ENCODE results near the gene ABHD17B.

Gene ABHD17B

DNA sequence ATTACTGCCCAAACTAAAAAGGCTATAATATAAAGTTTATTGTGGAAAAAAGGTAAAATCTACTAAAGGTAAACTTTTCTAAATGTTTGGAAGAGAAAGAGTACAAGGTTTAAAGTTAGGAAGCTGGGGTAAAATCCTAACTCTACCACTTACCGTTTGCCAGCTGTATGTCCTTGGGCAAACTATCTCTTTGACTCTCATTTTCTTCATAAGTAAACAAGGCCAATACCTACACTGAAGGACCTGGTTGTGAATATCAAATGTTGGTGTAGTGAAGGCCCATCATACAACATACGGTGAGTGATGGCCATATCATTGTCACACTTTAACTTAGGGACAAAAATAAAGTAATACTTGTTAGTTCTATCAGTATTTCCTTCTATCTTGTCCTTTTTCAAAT lies 34.9 kb downstream of the ABHD17B start:
- DNase-seq, result no peak

DNA sequence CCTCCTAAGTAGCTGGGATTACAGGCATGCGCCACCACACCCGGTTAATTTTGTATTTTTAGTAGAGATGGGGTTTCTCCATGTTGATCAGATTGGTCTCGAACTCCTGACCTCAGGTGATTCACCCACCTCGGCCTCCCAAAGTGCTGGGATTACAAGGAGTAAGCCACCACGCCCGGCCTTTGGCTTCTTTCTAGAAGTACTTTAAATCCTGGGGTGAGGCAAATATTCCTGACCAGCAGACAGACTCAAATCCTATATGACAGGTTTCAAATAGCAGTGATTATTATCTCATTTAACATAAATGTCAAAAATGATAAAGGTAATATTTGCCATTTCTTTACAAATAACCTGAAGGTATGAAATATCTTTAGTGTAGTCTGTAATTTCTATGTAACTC lies 35.6 kb downstream of the ABHD17B start:
- DNase-seq, result no peak

DNA sequence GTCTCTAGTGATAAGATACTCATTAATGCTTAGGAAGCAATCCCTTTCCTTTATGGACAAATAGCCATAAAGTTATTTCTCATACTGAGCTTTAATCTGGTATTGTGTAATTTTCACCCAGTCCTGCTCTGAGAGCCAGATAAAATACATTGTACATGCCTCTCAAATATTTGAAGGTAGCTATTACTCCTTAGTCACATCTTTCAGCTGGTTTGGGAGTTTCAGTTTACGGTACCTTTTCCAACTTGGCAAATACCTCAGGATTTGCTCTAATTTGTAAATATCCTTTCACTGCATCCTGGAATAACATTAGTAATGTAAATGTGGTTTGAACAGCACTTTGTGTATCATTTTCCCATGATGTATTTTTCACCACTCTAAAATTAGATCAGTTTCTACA lies 47.4 kb downstream of the ABHD17B start:
- no peak for DNase-seq

DNA sequence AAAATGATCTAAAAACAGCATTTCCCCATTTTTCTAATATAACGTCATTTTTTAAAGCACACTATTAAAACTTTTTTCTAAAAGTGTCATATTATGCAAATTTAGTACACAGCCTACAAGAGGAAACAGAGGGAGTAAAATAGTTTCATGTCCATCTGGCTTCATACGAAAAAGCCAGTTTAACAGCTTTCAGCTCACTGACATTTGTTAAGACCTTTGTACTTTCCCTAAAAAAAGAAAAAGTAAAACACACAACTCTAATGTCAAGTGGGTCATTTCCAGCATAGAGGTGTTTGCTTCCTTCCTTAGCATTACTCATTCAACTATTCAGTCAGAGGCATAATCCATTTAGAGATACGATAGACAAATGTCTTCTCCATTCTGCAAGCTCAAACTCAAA lies 49.4 kb downstream of the ABHD17B start:
- no peak for DNase-seq

DNA sequence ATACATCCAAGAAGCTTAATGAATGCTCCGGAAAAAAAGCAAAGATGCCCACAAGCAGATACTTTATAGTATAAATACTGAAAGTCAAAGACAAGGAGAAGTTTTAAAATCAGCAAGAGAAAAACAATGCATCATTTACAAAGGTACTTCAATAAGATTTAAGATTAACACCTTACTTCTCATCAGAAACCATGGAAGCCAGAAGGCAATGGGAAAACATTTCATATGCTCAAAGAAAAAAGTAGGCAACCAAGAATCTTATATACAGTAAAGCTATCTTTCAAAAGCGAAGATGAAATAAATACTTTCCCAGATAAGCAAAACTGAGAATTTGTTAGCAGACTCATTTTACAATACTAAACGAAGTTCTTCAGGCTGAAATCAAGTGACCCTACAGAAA lies 51.1 kb downstream of the ABHD17B start:
- DNase-seq, result no peak

DNA sequence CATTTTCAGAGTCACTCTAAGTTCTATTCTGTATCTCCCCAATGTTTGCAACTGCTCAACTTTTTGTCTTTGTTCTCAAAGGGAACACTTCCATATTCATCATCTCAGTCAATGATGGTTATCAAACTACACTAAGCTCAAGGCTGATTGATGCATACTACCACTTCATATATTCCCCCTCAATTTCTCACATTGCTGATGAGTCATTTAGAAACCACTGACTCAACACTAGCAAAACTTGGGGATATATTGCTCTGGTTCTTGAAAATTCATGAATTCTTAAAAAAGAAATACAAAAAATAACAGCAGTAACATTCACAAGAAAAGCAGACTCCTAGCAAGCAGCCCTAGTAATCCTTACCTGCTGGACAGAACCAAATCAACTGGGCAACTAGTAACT lies 52.2 kb downstream of the ABHD17B start:
- no peak for DNase-seq

DNA sequence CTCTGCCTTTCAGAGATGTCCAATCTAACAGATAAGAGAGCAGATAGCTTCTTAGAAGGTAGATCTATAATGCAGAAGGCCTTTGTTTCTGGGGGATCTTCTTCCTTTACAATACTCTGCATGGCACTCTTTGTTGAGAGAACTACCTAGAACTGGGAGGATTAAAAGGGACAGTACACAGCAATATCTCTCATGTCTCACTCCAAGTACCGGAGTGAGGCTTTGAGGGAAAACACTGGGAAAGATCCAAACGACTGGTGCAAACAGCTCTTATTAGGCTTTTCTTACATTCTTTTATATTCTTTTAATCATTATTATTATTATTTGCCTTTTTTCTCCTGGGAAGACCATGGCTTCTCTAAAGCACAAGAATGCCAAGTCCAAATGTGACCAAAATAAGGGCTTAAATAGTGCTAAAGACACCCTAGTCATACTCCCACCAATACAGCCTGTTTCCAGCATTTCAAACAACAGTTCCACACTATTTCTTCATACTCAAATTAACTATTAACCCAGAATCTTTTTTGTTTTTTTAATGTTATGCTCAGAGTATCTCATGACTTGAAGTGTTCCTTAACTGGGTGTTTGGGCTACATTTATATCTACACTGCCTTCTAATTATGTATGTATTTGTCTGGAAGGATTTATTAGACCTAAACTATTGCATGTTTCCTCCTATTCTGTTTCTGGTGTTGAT lies 52.7 kb downstream of the ABHD17B start:
- DNase-seq, result no peak

DNA sequence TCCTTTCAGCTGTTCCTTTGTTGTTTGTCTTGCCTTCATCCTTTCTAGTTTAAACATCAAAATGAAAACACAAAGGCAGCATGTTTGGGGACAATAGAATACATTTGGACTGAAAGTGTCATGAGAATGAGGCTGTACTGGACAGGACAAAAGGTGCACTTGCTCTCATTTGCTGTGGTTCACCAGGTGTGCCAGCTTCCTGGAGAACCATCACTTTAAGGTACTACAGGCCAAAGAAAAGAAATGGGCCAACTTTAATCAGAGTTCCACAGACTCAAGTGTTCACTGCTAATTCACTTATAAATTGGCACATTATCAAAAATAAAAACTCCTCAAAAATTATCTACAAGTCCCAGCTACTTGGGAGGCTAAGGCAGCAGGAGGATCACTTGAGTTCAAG lies 53.8 kb downstream of the ABHD17B start:
- no peak for DNase-seq

DNA sequence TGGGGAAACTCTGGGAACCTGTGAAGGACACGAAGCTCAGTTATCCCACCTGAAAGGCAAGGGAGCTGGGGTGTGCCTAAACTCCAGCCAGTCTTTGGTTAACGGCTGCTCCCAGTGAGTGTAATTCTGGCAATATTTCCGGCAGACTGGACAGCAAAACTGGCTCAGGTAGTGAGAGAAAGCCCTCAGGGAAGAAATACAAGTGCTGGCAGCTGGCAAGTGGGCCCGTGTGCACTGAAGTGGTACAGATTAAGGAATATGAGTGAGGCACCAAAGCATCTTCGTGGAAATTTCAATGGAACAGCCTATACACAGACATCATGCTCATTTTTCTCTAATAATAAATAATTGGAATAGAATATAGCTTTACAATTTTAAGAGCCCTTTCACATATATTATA lies 56.2 kb downstream of the ABHD17B start:
- no peak for DNase-seq

DNA sequence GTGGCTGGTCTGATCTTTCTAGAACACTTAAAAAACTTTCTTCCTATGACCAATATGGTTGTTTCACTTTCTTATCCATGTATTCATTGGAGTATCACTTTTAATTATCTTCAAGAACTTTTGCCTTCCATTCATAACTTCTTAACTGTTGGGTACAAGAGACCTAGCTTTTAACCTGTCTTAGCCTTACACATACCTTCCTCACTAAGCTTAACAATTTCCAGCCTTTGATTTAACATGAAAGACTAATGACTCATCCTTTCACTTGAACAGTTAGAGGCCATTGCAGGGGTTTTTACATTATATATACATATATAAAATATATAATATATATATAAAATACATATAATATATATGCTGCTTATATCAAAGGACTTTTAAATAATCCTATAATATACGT lies 57.9 kb downstream of the ABHD17B start:
- DNase-seq, result no peak

DNA sequence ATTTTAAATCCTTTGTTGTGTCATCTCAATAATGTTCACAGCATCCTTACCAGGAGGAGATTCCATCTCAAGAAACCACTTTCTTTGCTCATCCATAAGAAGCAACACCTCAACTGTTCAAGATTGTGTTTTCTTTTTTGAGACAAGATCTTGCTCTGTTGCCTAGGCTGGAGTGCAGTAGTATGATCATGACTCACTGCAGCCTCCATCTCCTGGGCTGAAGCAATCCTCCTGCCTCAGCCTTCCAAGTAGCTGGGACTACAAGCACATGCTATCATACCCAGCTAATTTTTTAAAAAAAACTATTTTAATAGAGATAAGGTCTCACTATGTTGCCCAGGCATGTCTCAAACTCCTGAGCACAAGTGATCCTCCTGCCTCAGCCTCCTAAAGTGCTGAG lies 60.0 kb downstream of the ABHD17B start:
- DNase-seq, result no peak

DNA sequence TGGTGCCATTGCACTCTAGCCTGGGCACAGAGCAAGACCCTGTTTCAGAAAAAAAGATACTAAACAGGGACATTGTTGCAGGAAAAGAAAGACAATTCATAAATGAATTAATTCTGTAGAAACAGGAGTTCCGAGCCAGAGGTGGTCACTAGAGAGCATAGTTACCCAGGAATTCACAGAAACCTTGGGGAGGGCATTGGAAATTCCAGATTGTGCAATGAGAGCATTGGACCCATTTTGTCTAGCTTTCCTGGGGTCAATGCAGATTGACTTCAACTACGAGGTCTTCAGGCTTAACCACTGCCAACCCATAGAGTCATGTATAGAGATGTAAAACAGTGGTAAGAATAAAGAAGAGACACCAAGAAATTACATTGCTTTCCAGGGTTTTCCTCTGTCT lies 63.1 kb downstream of the ABHD17B start:
- no peak for DNase-seq

DNA sequence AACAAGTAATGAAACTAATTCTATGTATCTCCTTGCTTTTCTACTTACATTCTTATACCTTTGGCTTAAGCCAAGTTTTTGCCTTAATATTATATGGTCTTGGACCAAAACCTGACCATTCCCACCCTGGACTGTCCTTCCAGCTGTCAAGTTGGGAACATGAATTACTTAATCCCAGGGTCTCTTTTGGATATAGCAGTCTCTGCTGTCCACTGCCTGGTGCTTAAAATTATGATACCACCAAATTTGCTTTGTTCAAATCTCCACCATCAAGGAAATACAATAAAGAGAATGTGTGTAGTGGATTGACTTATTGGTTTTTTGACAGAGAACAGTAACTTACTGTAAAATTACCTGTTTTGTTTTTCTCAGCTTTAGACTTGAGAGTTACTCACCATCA lies 66.2 kb downstream of the ABHD17B start:
- no peak for DNase-seq

DNA sequence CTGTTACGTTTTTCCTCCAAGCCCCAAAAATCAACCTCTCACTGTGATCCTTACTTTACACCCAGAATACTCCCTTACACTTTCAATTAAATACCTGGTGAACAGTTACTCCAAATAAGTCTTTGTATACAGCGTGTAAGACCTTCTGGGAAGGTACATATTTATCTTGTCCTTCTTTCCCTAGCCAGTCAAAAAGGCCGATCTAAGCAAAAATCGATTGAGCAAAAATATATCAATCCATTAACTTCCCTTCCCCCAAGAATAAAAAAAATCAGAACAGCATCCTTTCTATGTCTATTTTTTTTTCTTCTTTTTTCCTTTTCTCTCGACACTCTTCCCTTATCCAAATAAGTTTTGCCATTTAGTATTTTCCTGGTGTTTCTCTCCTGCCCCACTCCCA lies 71.3 kb downstream of the ABHD17B start:
- DNase-seq, result no peak

DNA sequence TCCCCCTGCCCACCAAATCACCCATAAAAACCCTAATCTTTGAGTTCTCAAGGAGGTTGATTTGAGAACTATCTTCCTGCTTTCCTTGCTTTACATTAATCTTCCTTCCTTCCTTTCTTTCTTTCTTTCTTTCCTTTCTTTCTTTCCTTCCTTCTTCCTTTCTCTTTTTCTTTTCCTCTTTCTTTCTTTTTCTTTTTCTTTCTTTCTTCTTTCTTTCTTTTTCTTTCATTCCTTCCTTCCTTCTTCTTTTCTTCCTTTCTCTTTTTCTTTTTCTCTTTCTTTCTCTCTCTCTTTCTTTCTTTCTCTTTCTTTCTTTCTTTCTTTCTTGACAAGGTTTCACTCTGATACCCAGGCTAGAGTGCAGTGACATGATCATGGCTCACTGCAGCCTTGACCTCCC lies 75.4 kb downstream of the ABHD17B start:
- DNase-seq, result no peak

DNA sequence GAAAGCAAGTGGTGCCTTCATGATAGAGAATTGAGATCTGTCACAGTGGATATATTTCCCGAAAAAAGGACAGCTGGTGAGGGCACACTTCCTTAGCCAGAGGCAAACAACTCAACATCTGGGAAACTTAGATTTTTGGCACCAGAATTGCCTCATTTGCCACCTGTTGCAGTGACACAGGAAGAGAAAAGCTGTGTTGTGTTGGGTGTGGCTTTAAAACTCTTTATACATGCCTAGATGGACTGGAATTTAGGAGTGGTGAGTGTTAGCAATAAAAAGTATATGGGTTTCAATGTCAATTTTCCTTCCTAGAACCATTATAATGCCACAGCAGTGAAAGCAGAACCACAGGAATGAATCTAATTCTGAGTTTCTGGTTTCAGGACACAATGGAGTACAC lies 80.1 kb downstream of the ABHD17B start:
- DNase-seq, result no peak

DNA sequence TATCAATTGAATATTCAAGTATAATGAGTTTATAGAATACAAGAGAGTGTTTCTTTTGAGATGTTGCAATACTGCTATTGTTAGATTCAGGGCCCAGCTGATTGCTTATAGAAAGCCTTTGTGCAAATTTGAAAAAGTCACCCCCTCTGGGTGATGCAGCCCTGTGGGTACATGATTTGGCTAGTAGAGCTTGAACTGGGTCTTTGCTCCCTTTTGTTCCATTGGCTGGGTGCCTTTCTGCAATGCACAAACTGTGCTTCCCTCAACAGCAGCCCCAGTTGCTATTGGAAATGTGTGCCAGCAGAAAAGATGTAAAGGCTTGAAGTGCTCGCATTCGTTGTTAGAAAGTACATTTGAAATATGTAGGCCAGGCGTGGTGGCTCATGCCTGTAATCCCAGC lies 80.8 kb downstream of the ABHD17B start:
- DNase-seq, result no peak

DNA sequence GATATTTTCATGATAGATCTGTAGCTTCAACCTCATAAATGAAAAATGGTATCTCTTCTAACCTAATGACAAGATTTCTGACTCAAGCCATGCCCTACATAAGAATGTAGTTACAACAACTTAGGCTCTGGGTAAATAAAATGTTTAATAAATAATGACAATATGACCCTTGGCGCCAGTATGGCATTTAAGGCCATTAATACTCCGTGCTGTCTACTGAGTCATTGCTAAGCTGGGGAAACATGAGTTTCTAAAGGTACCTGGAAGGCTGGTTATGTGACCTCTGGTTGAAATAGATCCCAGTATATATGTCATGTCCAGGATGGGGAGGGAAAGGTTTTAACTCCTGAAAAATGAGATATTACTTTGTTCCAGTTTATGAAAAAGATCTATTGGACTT lies 84.7 kb downstream of the ABHD17B start:
- DNase-seq, result no peak

DNA sequence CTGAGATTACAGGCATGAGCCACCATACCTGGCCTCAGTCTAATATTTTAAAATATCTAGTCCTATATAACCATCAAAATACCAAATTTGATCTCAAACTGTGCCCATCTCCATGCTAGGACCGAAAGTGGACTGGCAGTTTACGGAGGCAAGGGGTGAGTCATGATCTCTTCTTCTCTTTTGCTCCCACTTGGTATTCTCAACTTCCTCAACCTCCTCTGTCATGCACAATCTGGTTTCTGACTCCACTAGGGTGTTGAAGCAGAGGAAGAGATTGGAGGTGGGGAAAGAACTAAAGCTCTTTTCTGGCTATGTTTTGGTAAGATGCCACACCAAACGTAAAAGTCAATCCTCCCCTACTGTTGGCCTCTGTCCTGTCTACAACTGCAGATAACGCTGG lies 86.7 kb downstream of the ABHD17B start:
- no peak for DNase-seq

DNA sequence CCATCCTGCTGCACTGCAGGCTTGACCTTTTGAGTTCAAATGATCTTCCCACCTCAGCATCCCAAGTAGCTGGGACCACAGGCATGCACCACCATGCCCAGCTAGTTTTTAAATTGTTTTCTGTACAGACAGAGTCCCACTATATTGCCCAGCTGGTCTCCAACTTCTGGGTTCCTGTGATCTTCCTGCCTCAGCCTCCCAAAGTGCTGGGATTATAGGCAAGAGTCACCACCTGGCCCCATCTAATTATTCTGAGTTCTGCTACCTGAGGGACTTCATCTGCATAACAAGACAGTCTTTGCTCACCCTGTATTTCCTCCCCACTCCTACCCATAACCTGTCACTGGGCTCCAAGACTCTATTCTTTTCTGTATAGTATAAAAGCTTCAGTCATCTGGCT lies 88.1 kb downstream of the ABHD17B start:
- no peak for DNase-seq

DNA sequence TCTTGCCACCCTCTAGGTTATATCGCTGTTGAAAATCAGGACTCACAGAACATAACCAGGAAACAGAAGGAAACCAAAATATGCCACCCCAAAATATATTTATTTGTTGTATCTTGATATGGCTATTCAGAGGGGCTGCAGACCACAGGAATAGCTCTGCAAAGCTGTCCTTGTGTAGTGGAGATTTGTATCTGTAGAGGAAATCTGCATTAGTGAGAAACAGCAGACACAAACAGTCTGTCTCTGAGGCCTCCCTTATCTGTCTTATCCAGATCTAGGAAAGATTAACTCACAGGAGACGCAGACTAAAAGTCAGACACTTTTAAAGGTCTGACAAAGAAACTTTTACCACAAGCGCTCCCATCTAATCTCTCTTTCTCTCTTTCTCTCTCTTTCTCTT lies 88.5 kb downstream of the ABHD17B start:
- DNase-seq, result no peak

DNA sequence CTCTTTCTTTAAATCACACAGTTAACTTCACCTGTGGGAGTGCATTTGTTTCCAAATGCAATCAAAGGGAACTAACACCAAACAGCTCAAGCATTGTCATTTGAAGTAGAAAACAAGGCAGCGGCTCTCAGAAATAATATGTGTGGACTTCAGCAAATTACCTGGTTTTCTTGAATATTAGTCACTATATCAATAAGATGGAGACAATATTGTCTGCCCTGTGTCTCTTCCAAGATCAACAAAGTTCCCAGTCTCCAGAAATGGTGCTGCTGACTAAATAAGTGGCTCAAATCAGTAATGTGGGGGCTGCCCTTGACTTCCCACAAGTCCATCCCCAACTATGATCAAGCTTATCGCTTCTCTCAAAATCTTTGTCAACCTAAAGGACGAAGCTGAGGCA lies 89.6 kb downstream of the ABHD17B start:
- DNase-seq, result no peak

DNA sequence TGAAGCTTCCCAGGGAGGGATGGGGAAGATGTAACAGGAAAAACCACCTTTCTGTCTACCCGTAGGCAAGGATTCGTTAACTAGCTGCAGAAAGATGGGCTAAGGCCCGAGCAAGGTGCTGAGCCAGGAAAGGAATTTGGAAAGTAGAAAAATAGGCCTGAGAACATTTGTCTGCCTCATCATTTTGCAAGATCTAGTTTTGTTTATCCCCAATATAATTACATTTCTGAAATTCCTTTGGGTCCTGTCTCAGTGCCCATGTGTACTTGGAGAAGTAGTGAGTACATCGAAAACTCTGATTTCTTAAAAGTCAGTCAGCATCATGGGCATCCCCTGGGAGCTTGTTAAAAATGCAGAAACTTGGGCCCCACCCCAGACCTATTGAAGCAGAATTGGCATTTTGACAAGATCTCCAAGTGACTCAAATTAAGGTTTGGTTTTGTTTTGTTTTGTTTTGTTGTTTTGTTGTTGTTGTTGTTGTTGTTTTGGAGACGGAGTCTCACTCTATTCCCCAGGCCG lies 90.5 kb downstream of the ABHD17B start:
- DNase-seq, result no peak

DNA sequence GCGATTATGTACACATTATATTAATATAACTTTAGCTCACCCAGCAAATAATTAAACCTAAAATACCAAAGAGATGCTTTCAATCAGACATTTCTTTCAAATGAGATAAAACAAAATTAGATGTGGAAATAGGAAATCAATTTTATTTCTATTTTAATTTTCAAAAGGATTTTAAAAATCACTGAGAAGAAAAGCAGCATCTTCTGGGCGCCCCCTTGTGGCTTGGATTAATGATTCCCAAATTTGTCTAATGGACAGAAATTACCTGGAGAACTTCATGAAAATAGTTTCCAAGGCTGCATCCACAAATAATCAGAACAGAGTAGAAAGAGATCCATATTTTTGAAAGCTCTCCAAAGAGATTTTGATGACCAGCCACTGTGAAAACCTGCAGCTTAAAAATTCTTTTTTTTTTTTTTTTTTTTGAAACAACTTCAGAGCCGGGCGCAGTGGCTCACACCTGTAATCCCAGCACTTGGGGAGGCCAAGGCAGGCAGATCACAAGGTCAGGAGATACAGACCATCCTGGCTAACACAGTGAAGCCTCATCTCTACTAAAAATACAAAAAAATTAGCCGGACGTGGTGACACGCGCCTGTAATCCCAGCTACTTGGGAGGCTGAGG lies 91.8 kb downstream of the ABHD17B start:
- DNase-seq, result no peak

DNA sequence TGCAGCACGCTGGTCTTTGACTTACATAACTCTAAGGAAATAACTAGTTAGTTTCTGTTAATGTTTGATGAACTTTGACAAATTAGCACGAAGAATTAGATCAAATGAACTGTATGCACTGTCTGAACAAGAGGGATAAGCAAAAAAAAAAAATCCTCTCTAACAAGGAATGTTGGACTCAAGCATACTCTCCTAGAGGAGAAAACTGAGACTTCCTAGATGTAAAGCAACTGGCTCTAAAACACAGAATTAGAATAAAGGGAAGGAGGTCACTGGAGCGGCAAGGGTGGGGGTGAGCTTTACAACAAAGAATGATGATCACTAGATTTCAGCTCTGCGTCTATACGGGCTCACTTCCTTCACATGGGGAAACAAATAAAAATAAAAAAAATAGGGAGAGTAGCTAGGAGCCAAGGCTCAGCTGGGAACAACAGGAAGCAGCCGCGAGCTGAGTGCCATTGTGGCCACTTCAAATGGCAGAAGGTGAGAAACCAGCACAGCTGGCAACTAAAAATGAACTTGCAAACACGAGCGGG lies 94.0 kb downstream of the ABHD17B start:
- no peak for DNase-seq

Data from NCI-H1417 treated with DMSO at 0.1 percent for 48 hours (cell line).